Lower lobe of right lung (tissue), 2 donors: ENCODE results near the gene OSGEPL1. TPM values are rescaled to one million over a fixed set of nuclear protein-coding genes. Genes with fewer than 3 reads are reported as not detected.

ENCODE experiments used
- ATAC-seq, 2 donors: fragments of 200-7000 bp; cut with Tn5 transposase; one replicate each; pipeline ENCODE4 v1.9.1; 2020 to 2022; ENCODE audit warnings: mild to moderate bottlenecking in 2 of 2, moderate library complexity in 2 of 2
- DNase-seq: peaks from one replicate; pipeline ENCODE4 v3.0.0-alpha.2; 2020
- H3K27ac ChIP-seq: fragments of 200-600 bp; one replicate; pipeline ENCODE4 v1.8.0; 2022
- H3K27me3 ChIP-seq: fragments of 200-600 bp; one replicate; pipeline ENCODE4 v1.8.0; 2022; ENCODE audit warnings: low read depth
- H3K36me3 ChIP-seq: fragments of 200-600 bp; one replicate; pipeline ENCODE4 v1.8.0; 2022; ENCODE audit warnings: mild to moderate bottlenecking
- H3K4me1 ChIP-seq: fragments of 200-600 bp; one replicate; pipeline ENCODE4 v1.8.0; 2022
- H3K4me3 ChIP-seq: fragments of 200-600 bp; one replicate; pipeline ENCODE4 v1.8.0; 2022; ENCODE audit warnings: mild to moderate bottlenecking
- H3K9me3 ChIP-seq: fragments of 200-600 bp; one replicate; pipeline ENCODE4 v1.8.0; 2022
- CTCF ChIP-seq: fragments of 200-600 bp; IDR thresholded peaks from one replicate; pipeline ENCODE4 v1.8.0; 2022; ENCODE audit warnings: antibody characterized with exemption, mild to moderate bottlenecking
- intact Hi-C: fragments of 100-400 bp; cut with DNase I; formaldehyde crosslinking; loops from one replicate; pipeline ENCODE4 v1.11.0; 2022
- total RNA-seq: library from RNA; stranded (reverse); fragmentation: NEBNext Ultra II Directional; extraction: Animal tissue kit (Norgen Biotek cat#: 25700); gene quantifications from one replicate; pipeline ENCODE4 v1.2.1, GENCODE V29; 2021
- donor health status: DM: no; HTN: yes; CAD: no; lungs with severe emphysema.

The OSGEPL1 gene
- total RNA-seq, 1 donor from 2014 or later, result 7.9 TPM

DNA sequence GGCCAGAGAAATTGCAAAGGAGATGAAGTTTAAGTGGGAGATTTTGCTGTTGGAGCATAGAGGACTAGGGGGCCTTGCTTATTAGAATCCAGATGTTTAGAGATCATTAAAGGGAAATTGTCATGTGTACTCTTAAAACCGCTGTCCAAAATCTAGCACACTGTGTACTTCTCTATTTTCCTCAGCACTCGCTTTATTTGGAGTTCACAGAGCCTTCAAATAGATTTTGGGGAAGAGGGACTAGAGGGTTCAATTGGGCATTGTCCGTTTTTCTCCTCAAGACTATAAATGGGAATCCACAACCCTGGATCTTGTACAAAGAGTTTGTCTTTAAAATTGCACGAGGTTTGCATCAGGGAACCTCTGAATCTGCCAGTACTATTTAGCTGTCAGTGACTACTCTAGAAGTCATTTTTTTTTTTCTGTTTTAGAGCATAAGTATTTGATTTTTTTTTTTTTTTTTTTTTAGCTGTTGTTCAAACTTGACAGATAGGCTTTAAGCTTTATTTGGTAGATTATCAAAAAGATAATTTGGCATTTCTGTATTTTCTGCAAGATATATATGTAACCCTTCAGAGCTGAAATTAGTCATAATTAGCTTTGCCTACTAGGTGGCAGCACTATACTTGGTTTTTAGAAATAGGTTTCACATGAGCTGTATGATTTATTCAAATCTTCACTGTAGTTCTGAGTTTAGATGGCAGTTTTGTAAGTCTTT is 35.9 kb upstream of the OSGEPL1 start:
- Histone ChIP-seq H3K36me3 (peaks cover 51% of the 10 kb centered on the region), H3K27me3 (no peaks in the 10 kb centered on the region), H3K9me3 (no peaks in the 10 kb centered on the region), H3K4me1 (no peaks in the 10 kb centered on the region), H3K27ac (no peak overlapping the region), H3K4me3 (no peak overlapping the region)
- intact Hi-C loops, result no loop called here
- ATAC-seq (peak; percentile 54 to 57), DNase-seq (no peak)
- peak; percentile 25 for TF ChIP-seq CTCF

DNA sequence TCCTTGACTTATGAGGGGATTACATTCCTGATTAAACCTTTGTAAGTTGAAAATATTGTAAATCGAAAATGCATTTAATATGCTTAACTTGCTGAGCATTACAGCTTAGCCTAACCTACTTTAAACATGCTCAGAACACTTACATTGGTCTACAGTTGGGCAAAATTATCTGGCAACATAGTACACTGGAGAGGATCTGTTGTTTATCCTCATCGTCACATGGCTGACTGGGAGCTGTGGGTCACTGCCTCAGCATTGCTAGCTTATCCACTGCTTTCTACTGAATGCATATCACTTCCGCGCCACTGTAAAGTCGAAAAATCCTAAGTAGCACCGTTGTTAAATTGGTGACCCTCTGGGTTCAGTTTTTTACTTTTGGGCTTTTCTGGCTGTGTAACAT is 35.3 kb upstream of the OSGEPL1 start:
- DNase-seq, result no peak
- Histone ChIP-seq H3K36me3 (peaks cover 57% of the 10 kb centered on the region), H3K9me3 (no peaks in the 10 kb centered on the region), H3K4me1 (no peaks in the 10 kb centered on the region), H3K4me3 (no peak overlapping the region), H3K27ac (no peak overlapping the region), H3K27me3 (no peaks in the 10 kb centered on the region)
- no peak for ATAC-seq
- no peak for TF ChIP-seq CTCF
- intact Hi-C loops, result no loop called here

DNA sequence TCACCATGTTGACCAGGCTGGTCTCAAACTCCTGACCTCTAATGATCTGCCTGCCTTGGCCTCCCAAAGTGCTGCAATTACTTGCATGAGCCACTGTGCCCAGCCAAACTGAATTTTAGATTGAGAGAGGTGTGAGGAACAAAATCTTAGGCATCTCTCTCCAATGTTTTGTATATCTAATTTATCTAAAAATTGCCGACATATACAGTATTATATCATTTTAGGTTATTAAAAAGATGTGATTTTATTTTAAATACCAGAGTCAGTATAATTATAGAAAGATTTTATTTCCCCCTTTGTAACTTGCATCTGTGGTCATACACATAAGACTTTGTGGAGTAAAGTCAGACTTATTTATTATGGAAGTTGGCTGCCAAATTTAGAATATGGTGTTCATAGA is 31.7 kb upstream of the OSGEPL1 start:
- DNase-seq (no peak), ATAC-seq (no peak)
- Histone ChIP-seq H3K27ac (no peak overlapping the region), H3K36me3 (peaks cover 60% of the 10 kb centered on the region), H3K4me3 (no peak overlapping the region), H3K27me3 (no peaks in the 10 kb centered on the region), H3K4me1 (no peaks in the 10 kb centered on the region), H3K9me3 (no peaks in the 10 kb centered on the region)
- no peak for TF ChIP-seq CTCF
- intact Hi-C loops, result no loop called here

- Histone ChIP-seq H3K27ac (no peak overlapping the region), H3K4me1 (no peaks in the 10 kb centered on the region), H3K27me3 (no peaks in the 10 kb centered on the region), H3K36me3 (peaks cover 52% of the 10 kb centered on the region), H3K9me3 (no peaks in the 10 kb centered on the region), H3K4me3 (no peak overlapping the region)
- DNase-seq (no peak), ATAC-seq (no peak)
- TF ChIP-seq CTCF, result no peak
- intact Hi-C loops, result no loop called here
Measured at GRCh38 chr2:189791338-189792042, 28.9 kb upstream of the OSGEPL1 start.

DNA sequence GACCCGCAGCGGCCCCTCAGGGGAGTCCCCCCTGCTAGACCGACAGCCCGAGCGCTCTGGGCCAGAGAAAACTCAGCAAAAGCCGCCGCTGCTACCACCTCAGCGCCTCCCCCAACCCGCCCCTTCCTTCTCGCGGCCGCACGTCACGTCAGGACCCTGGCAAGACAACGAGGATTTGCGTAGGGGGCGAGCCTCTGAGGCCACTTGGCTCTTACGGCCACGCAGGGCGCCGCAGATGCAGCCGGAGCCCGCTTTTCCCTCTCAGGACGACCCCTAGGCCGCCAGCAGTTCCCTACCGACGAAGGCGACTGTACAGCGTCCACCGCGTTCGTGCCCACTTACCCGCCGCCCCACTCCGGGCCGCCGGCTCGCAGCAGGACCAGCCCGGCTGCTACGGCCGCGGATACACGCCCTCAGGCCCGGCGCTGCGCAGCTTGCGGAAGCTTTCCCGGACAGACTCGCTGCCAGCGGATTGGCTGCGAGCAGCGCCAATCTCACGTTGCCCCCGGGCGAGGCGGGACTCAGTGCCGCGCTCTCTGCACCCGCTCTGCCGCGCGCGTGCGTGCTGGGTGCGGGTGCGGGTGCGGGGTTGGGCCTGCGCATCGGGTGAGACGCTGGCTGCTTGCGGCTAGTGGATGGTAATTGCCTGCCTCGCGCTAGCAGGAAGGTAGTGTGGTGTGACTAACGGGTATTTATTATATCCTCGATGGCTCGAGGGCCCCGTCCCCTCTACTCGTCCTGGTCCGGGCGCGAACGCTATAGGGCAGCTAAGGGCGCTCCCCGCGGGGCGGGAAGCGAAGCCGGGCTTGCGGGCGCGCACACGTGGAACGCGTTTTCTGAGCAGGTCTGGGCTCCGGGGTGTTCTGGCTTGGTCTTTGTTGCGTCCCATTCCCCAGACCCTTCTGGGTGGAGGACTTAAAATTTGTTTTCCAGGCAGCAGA is 21.6 kb upstream of the OSGEPL1 start, which contains the start of the genes ORMDL1 and PMS1:
Gene ORMDL1 (minus strand): TSS at position 413 of the 941 bp plus-strand sequence. CDS start 1,744 bp downstream, outside the sequence.
Gene PMS1 (plus strand): TSS at position 524 of the 941 bp plus-strand sequence. CDS start 7,360 bp downstream, outside the sequence.
- peak; percentile 98 for DNase-seq
- Histone ChIP-seq H3K27me3 (no peaks in the 10 kb centered on the region), H3K27ac (peak within 1 kb of the TSS; percentile 97), H3K4me1 (peaks cover 29% of the 10 kb centered on the region), H3K4me3 (peak within 1 kb of the TSS; percentile 82), H3K36me3 (peaks cover 31% of the 10 kb centered on the region), H3K9me3 (no peaks in the 10 kb centered on the region)
- intact Hi-C loops, result no loop called here
- no peak for TF ChIP-seq CTCF
- ATAC-seq, result peak; percentile 99
